GM12878 (cell line): ENCODE data around the gene DDRGK1.

Source experiments
- CREB1 ChIP-seq: IDR thresholded peaks from 2 replicates; pipeline ENCODE4 v1.6.1; 2012; ENCODE audit warnings: low read depth, mild to moderate bottlenecking, inconsistent platforms
- E4F1 ChIP-seq: fragments of 450-650 bp; IDR thresholded peaks from 2 replicates; pipeline ENCODE4 v1.6.1; 2018; ENCODE audit warnings: borderline replicate concordance, mild to moderate bottlenecking; ENCODE audit not compliant: partially characterized antibody
- EED ChIP-seq: sonication (generic); IDR thresholded peaks from 2 replicates; pipeline ENCODE4 v1.6.1; 2016; ENCODE audit warnings: antibody characterized with exemption, low read depth
- JUND ChIP-seq: IDR thresholded peaks from 2 replicates; pipeline ENCODE4 v1.6.1; 2012; ENCODE audit warnings: low read depth, mild to moderate bottlenecking, low read length, improper control_type of control experiment, moderate library complexity
- POLR2A ChIP-seq: IDR thresholded peaks from 2 replicates; pipeline ENCODE4 v1.6.1; 2011; ENCODE audit warnings: low read depth, mild to moderate bottlenecking, low read length
- POLR2AphosphoS5 ChIP-seq: IDR thresholded peaks from 2 replicates; pipeline ENCODE4 v1.6.1; 2011; ENCODE audit warnings: mild to moderate bottlenecking, low read length, inconsistent platforms
- REST ChIP-seq: IDR thresholded peaks from 2 replicates; pipeline ENCODE4 v1.6.1; 2012; ENCODE audit warnings: mild to moderate bottlenecking, low read depth, low read length
- TAF1 ChIP-seq: IDR thresholded peaks from 2 replicates; pipeline ENCODE4 v1.6.1; 2011; ENCODE audit warnings: mild to moderate bottlenecking, low read depth, low read length, borderline replicate concordance
- TF ChIP-seq, protein P1 (sequence below), 3 experiments: IDR thresholded peaks in 2 of 3; conservative IDR thresholded peaks in 1 of 3; 2 replicates each; pipeline ENCODE4 v1.5.1; 2011; ENCODE audit warnings: low read depth in 3 of 3, low read length in 3 of 3, mild to moderate bottlenecking in 3 of 3, control low read depth in 2 of 3, moderate library complexity in 2 of 3, inconsistent platforms in 1 of 3, mixed read lengths in 1 of 3; ENCODE audit not compliant: control insufficient read depth in 2 of 3, insufficient read depth in 1 of 3; ENCODE audit errors: extremely low read depth in 1 of 3

- TF ChIP-seq, protein P1, sequence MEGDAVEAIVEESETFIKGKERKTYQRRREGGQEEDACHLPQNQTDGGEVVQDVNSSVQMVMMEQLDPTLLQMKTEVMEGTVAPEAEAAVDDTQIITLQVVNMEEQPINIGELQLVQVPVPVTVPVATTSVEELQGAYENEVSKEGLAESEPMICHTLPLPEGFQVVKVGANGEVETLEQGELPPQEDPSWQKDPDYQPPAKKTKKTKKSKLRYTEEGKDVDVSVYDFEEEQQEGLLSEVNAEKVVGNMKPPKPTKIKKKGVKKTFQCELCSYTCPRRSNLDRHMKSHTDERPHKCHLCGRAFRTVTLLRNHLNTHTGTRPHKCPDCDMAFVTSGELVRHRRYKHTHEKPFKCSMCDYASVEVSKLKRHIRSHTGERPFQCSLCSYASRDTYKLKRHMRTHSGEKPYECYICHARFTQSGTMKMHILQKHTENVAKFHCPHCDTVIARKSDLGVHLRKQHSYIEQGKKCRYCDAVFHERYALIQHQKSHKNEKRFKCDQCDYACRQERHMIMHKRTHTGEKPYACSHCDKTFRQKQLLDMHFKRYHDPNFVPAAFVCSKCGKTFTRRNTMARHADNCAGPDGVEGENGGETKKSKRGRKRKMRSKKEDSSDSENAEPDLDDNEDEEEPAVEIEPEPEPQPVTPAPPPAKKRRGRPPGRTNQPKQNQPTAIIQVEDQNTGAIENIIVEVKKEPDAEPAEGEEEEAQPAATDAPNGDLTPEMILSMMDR (IDR thresholded peaks at IDR 0.05 in 2 of 3, conservative IDR thresholded peaks at IDR 0.05 in 1 of 3; ENCODE audit: control insufficient read depth in 2 of 3, extremely low read depth in 1 of 3, insufficient read depth in 1 of 3, low read depth in 3 of 3, low read length in 3 of 3) = peak in 2 of 3 experiments; percentile 17 to 28; a peak in 2 of 6 replicates
- no peak for TF ChIP-seq E4F1
- TF ChIP-seq POLR2AphosphoS5 = no peak
- no peak for TF ChIP-seq REST
- no peak for TF ChIP-seq TAF1
- TF ChIP-seq POLR2A = no peak
- TF ChIP-seq JUND = no peak
- TF ChIP-seq EED = no peak
- TF ChIP-seq CREB1 = 0 out of 2 replicates have a peak, but pooled peaks have one; percentile 17
These were observed 30.7 kb downstream of the DDRGK1 start for GRCh38 chr20:3173610-3174441.
